ENCODE data around the gene MRPS18C. TPM values are rescaled to one million over a fixed set of nuclear protein-coding genes. Genes with fewer than 3 reads are reported as not detected.
"Not testable (repeated sequence)": the region's sequence is repeated elsewhere in the genome, so short reads cannot be mapped to it uniquely, and the experiment has no call there.

Gene MRPS18C
- polyA plus RNA-seq, 3 donors = 61.6 to 82.5 (median 66.8) TPM

GRCh38 chr4:83484500-83485461, 28.9 kb downstream of the MRPS18C start, which contains the start of gene ABRAXAS1:
Gene ABRAXAS1 (minus strand): TSS chr4:83485100. CDS start chr4:83485072, 28 bp downstream.
- DNase-seq (ENCODE audit: extremely low read depth in 1 of 11, low read depth in 9 of 11, low spot score in 4 of 11) = peak; percentile 75 to 93 (median 90)

GRCh38 chr4:83486457-83487129, 30.7 kb downstream of the MRPS18C start:
- no peak for DNase-seq (ENCODE audit: extremely low read depth in 1 of 11, low read depth in 9 of 11, low spot score in 4 of 11)

GRCh38 chr4:83489711-83490326, 34.0 kb downstream of the MRPS18C start:
- DNase-seq (ENCODE audit: extremely low read depth in 1 of 11, low read depth in 9 of 11, low spot score in 4 of 11) = no peak

- DNase-seq (ENCODE audit: extremely low read depth in 1 of 11, low read depth in 9 of 11, low spot score in 4 of 11) = no peak
Measured at GRCh38 chr4:83490876-83491450, 35.1 kb downstream of the MRPS18C start.

- not testable (repeated sequence) for DNase-seq (ENCODE audit: extremely low read depth in 1 of 11, low read depth in 9 of 11, low spot score in 4 of 11)
Measured at GRCh38 chr4:83496085-83496917, 40.4 kb downstream of the MRPS18C start.

- no peak for DNase-seq (ENCODE audit: extremely low read depth in 1 of 11, low read depth in 9 of 11, low spot score in 4 of 11)
Measured at GRCh38 chr4:83498187-83498586, 42.3 kb downstream of the MRPS18C start.

DNA sequence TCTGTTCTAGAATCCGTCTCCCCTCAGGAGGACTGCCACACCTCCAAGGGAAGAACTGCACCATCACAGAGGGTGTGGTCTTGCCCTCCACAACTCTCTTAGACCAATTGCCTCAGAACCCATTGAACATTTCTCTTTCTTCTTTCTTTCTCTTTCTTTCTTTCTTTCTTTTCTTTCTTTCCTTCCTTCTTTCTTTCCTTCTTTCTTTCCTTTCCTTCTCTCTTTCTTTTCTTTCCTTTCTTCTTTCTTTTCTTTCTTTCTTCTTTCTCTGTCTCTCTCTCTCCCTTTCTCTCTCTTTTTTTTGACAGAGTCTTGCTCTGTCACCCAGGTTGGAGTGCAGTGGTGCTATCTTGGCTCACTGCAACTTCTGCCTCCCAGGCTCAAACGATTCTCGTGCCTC, 45.8 kb downstream of the MRPS18C start:
- not testable (repeated sequence) for DNase-seq (ENCODE audit: extremely low read depth in 1 of 11, low read depth in 9 of 11, low spot score in 4 of 11)

- DNase-seq (ENCODE audit: extremely low read depth in 1 of 11, low read depth in 9 of 11, low spot score in 4 of 11) = no peak
Measured at GRCh38 chr4:83503974-83504373, 48.1 kb downstream of the MRPS18C start.

DNA sequence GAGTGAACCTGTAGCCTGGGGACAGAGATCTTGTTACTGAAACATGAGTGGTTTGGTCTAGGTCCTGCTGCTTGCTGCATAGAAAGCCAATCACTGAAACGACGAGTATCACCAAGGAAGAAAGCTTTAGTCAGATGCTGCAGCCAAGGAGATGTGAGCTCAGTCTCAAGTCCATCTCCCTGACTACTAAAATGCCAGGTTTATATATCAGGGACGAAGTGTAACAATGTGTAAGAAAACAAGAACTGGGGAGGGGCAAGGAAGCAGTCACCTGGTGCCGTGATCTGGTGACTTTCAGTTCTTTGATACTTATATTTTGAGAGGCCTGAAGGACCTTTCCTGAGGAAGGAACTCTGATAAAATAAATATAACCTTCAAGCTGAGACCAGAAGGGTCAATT, 48.6 kb downstream of the MRPS18C start:
- no peak for DNase-seq (ENCODE audit: extremely low read depth in 1 of 11, low read depth in 9 of 11, low spot score in 4 of 11)

DNA sequence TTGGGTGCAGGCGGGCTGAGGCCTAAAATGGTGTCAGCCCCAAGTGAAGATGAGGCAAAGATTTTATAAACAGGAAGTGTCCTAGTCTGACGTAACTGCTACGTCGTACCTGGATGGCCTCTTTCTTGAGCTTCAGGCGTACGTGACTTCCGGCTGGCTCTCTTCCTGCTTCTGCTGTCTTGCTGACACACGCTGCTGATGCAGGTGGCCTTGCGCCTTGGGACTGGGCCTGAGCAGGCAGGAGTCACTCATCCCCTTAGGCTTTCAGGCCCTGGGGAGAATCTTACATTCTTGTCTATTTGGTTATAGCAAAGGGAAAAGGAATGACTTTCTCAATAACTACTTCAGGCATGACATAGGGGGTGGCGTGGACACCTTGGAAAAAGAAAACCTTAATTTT, 49.1 kb downstream of the MRPS18C start:
- DNase-seq (ENCODE audit: extremely low read depth in 1 of 11, low read depth in 9 of 11, low spot score in 4 of 11) = no peak

DNA sequence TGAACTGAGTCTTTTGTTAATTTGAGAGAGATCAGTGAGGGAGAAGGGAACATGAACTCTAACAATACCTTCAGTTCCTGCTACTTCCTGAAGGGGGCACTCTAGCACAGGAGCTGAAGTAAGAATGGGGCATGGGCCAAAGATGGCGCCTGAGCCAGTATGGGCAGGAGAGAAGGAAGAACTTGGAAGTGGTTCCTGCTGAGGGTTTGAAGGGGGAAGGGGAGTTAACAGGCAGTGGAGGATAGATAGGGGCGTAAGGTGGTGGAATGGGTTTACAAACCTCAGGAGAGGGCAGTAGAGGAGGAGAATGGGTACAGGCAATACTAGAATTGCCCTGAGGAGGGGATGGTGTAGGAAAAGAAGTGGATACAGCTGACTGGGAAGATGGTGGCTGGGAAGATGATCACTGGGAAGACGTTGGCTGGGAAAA, 53.3 kb downstream of the MRPS18C start:
- DNase-seq (ENCODE audit: extremely low read depth in 1 of 11, low read depth in 9 of 11, low spot score in 4 of 11) = not testable (repeated sequence)

GRCh38 chr4:83510442-83510841, 54.6 kb downstream of the MRPS18C start:
- no peak for DNase-seq (ENCODE audit: extremely low read depth in 1 of 11, low read depth in 9 of 11, low spot score in 4 of 11)

Other genes starting within 250 kb of the MRPS18C start
- 10 to 100 TPM; 14.2 to 15.8 (median 15.0) TPM for gene COQ2, start 171.3 kb upstream of the MRPS18C start, polyA plus RNA-seq (ENCODE audit: insufficient read length in 3 of 3)
- gene HPSE, start 121.2 kb upstream of the MRPS18C start, polyA plus RNA-seq (ENCODE audit: insufficient read length in 3 of 3) = 1 to 10 TPM; 1.2 to 3.0 (median 1.7) TPM
- gene HELQ, start 235 bp upstream of the MRPS18C start, polyA plus RNA-seq (ENCODE audit: insufficient read length in 3 of 3) = 10 to 100 TPM; 14.6 to 18.0 (median 15.9) TPM
- gene ABRAXAS1, start 29.0 kb downstream of the MRPS18C start, polyA plus RNA-seq (ENCODE audit: insufficient read length in 3 of 3) = 10 to 100 TPM; 23.8 to 33.8 (median 31.0) TPM
- 10 to 100 TPM; 13.4 to 37.0 (median 26.2) TPM for gene GPAT3, start 80.0 kb downstream of the MRPS18C start, polyA plus RNA-seq (ENCODE audit: insufficient read length in 3 of 3)